ENCODE measurements around the gene C17orf58.
"Not testable (repeated sequence)": the region's sequence is repeated elsewhere in the genome, so short reads cannot be mapped to it uniquely, and the experiment has no call there.

Gene C17orf58

GRCh38 chr17:67996301-67997171 lies at the start of gene C17orf58:
C17orf58 (minus strand) TSS chr17:67996469; CDS start chr17:67996198, 271 bp downstream.
- peak; percentile 39 for DNase-seq

- no peak for DNase-seq
These were observed 40.3 kb upstream of the C17orf58 start for GRCh38 chr17:68036304-68037147.

GRCh38 chr17:68035523-68036303 lies 39.4 kb upstream of the C17orf58 start, which contains the start of gene KPNA2:
KPNA2 (plus strand) TSS chr17:68035735; CDS start chr17:68037133, 1,398 bp downstream.
- peak; percentile 94 for DNase-seq

- DNase-seq, result peak; percentile 93
These were observed 38.9 kb upstream of the C17orf58 start for GRCh38 chr17:68035131-68035522.

- no peak for DNase-seq
These were observed 38.1 kb upstream of the C17orf58 start for GRCh38 chr17:68034452-68034776.

- DNase-seq, result no peak
These were observed 37.6 kb upstream of the C17orf58 start for GRCh38 chr17:68033636-68034451.

GRCh38 chr17:68029512-68030215 lies 33.4 kb upstream of the C17orf58 start:
- DNase-seq, result no peak

GRCh38 chr17:68022547-68022946 lies 26.3 kb upstream of the C17orf58 start:
- not testable (repeated sequence) for DNase-seq

GRCh38 chr17:68021963-68022362 lies 25.7 kb upstream of the C17orf58 start:
- no peak for DNase-seq

GRCh38 chr17:68020791-68021190 lies 24.5 kb upstream of the C17orf58 start:
- DNase-seq, result not testable (repeated sequence)

GRCh38 chr17:68020409-68020756 lies 24.1 kb upstream of the C17orf58 start:
- no peak for DNase-seq

- peak; percentile 99 for DNase-seq
These were observed 23.6 kb upstream of the C17orf58 start for GRCh38 chr17:68019675-68020408.

- no peak for DNase-seq
These were observed 23.0 kb upstream of the C17orf58 start for GRCh38 chr17:68019336-68019674.

GRCh38 chr17:68018493-68018892 lies 22.2 kb upstream of the C17orf58 start:
- DNase-seq, result not testable (repeated sequence)

GRCh38 chr17:68016838-68017237 lies 20.6 kb upstream of the C17orf58 start:
- no peak for DNase-seq

- DNase-seq, result no peak
These were observed 18.9 kb upstream of the C17orf58 start for GRCh38 chr17:68015081-68015723.

- DNase-seq, result no peak
These were observed 17.1 kb upstream of the C17orf58 start for GRCh38 chr17:68013385-68013784.

GRCh38 chr17:68011199-68011665 lies 15.0 kb upstream of the C17orf58 start:
- DNase-seq, result peak; percentile 66

GRCh38 chr17:68006797-68007196 lies 10.5 kb upstream of the C17orf58 start:
- no peak for DNase-seq

GRCh38 chr17:68004201-68004600 lies 7.9 kb upstream of the C17orf58 start:
- no peak for DNase-seq

All from stimulated activated CD4-positive, alpha-beta T cell treated with anti-CD3 and anti-CD28 coated beads, Interleukin-4, amount 100 ng/mL, for 24 hours (primary cell).